HEK293 (cell line): Measurements from ENCODE around the gene CIAO2B.
A peak's percentile ranks its signal among the peaks of the same experiment; 100 is the strongest.

Experiments used
- AEBP2 ChIP-seq: fragments of 450-650 bp; formaldehyde crosslinking; IDR thresholded peaks from 2 replicates; pipeline ENCODE4 v1.5.1; 2016; ENCODE audit warnings: missing biosample characterization, missing genetic modification characterization, borderline replicate concordance
- FEZF1 ChIP-seq: fragments of 450-650 bp; formaldehyde crosslinking; IDR thresholded peaks from 2 replicates; pipeline ENCODE4 v1.5.1; 2016; ENCODE audit warnings: missing biosample characterization, missing genetic modification characterization
- GFI1B ChIP-seq: fragments of 450-650 bp; formaldehyde crosslinking; IDR thresholded peaks from 2 replicates; pipeline ENCODE4 v1.5.1; 2016; ENCODE audit warnings: missing biosample characterization, missing genetic modification characterization
- GLI2 ChIP-seq: fragments of 450-650 bp; formaldehyde crosslinking; IDR thresholded peaks from 2 replicates; pipeline ENCODE4; 2017; ENCODE audit warnings: missing biosample characterization, missing genetic modification characterization, low read depth, borderline replicate concordance
- HOXD13 ChIP-seq: sonication (generic); formaldehyde crosslinking; IDR thresholded peaks from 2 replicates; pipeline ENCODE4 v1.8.0; 2022; ENCODE audit warnings: missing genetic modification reagents, borderline replicate concordance
- KLF17 ChIP-seq: fragments of 450-650 bp; formaldehyde crosslinking; IDR thresholded peaks from 2 replicates; pipeline ENCODE4 v1.5.1; 2016; ENCODE audit warnings: missing biosample characterization, missing genetic modification characterization
- OSR2 ChIP-seq: fragments of 450-650 bp; formaldehyde crosslinking; IDR thresholded peaks from 2 replicates; pipeline ENCODE4 v1.5.1; 2016; ENCODE audit warnings: missing biosample characterization, missing genetic modification characterization
- REPIN1 ChIP-seq: fragments of 450-650 bp; formaldehyde crosslinking; IDR thresholded peaks from 2 replicates; pipeline ENCODE4 v1.5.1; 2017; ENCODE audit warnings: missing biosample characterization, missing genetic modification characterization, low read depth
- SALL2 ChIP-seq: fragments of 450-650 bp; formaldehyde crosslinking; IDR thresholded peaks from 2 replicates; pipeline ENCODE4 v1.5.0; 2017; ENCODE audit warnings: missing biosample characterization, mild to moderate bottlenecking, missing genetic modification characterization, borderline replicate concordance
- YY1 ChIP-seq: fragments of 450-650 bp; formaldehyde crosslinking; IDR thresholded peaks from 2 replicates; pipeline ENCODE4 v1.5.1; 2018; ENCODE audit warnings: missing biosample characterization, missing genetic modification characterization
- ZBTB17 ChIP-seq: fragments of 450-650 bp; formaldehyde crosslinking; IDR thresholded peaks from 2 replicates; pipeline ENCODE4 v1.5.1; 2016; ENCODE audit warnings: missing biosample characterization, missing genetic modification characterization
- ZBTB21 ChIP-seq: fragments of 450-650 bp; formaldehyde crosslinking; IDR thresholded peaks from 2 replicates; pipeline ENCODE4 v1.5.1; 2017; ENCODE audit warnings: missing biosample characterization, missing genetic modification characterization
- ZBTB26 ChIP-seq: fragments of 450-650 bp; formaldehyde crosslinking; optimal IDR thresholded peaks from 2 replicates; pipeline ENCODE3; 2016; ENCODE audit warnings: missing biosample characterization, mild to moderate bottlenecking, missing genetic modification characterization
- ZBTB49 ChIP-seq: fragments of 450-650 bp; formaldehyde crosslinking; IDR thresholded peaks from 2 replicates; pipeline ENCODE4 v1.5.1; 2016; ENCODE audit warnings: missing biosample characterization, missing genetic modification characterization, low read depth
- ZNF138 ChIP-seq: fragments of 450-650 bp; formaldehyde crosslinking; IDR thresholded peaks from 2 replicates; pipeline ENCODE4 v1.5.1; 2016; ENCODE audit warnings: missing biosample characterization, missing genetic modification characterization, borderline replicate concordance
- ZNF146 ChIP-seq: fragments of 450-650 bp; formaldehyde crosslinking; IDR thresholded peaks from 2 replicates; pipeline ENCODE4 v1.5.1; 2016; ENCODE audit warnings: missing biosample characterization, missing genetic modification characterization
- ZNF214 ChIP-seq: fragments of 450-650 bp; formaldehyde crosslinking; IDR thresholded peaks from 2 replicates; pipeline ENCODE4 v1.5.1; 2017; ENCODE audit warnings: missing biosample characterization, mild to moderate bottlenecking, missing genetic modification characterization, borderline replicate concordance
- ZNF362 ChIP-seq: fragments of 450-650 bp; formaldehyde crosslinking; IDR thresholded peaks from 2 replicates; pipeline ENCODE4 v1.5.1; 2016; ENCODE audit warnings: missing biosample characterization, missing genetic modification characterization
- ZNF394 ChIP-seq: fragments of 450-650 bp; formaldehyde crosslinking; IDR thresholded peaks from 2 replicates; pipeline ENCODE4 v1.5.1; 2016; ENCODE audit warnings: missing biosample characterization, missing genetic modification characterization, mild to moderate bottlenecking, moderate library complexity, borderline replicate concordance
- ZNF404 ChIP-seq: fragments of 450-650 bp; formaldehyde crosslinking; IDR thresholded peaks from 2 replicates; pipeline ENCODE4 v1.5.1; 2017; ENCODE audit warnings: missing biosample characterization, missing genetic modification characterization
- ZNF473 ChIP-seq: fragments of 450-650 bp; formaldehyde crosslinking; IDR thresholded peaks from 2 replicates; pipeline ENCODE4 v1.5.1; 2017; ENCODE audit warnings: missing biosample characterization, missing genetic modification characterization
- ZNF501 ChIP-seq: fragments of 450-650 bp; formaldehyde crosslinking; IDR thresholded peaks from 2 replicates; pipeline ENCODE4 v1.5.1; 2016; ENCODE audit warnings: missing biosample characterization, missing genetic modification characterization
- ZNF544 ChIP-seq: fragments of 450-650 bp; formaldehyde crosslinking; IDR thresholded peaks from 2 replicates; pipeline ENCODE4 v1.5.0; 2017; ENCODE audit warnings: missing biosample characterization, missing genetic modification characterization
- ZNF549 ChIP-seq: fragments of 450-650 bp; IDR thresholded peaks from 2 replicates; pipeline ENCODE4 v1.5.1; 2018; ENCODE audit warnings: missing biosample characterization, missing genetic modification characterization, mild to moderate bottlenecking, inconsistent platforms, moderate library complexity
- ZNF560 ChIP-seq: fragments of 450-650 bp; formaldehyde crosslinking; IDR thresholded peaks from 2 replicates; pipeline ENCODE4 v1.5.1; 2017; ENCODE audit warnings: missing biosample characterization, missing genetic modification characterization, borderline replicate concordance
- ZNF585B ChIP-seq: fragments of 450-650 bp; formaldehyde crosslinking; IDR thresholded peaks from 2 replicates; pipeline ENCODE4 v1.5.1; 2016; ENCODE audit warnings: missing biosample characterization, missing genetic modification characterization
- ZNF701 ChIP-seq: fragments of 450-650 bp; formaldehyde crosslinking; IDR thresholded peaks from 2 replicates; pipeline ENCODE4 v1.5.1; 2016; ENCODE audit warnings: missing biosample characterization, missing genetic modification characterization
- ZNF707 ChIP-seq: fragments of 450-650 bp; formaldehyde crosslinking; IDR thresholded peaks from 2 replicates; pipeline ENCODE4 v1.5.1; 2016; ENCODE audit warnings: missing biosample characterization, missing genetic modification characterization
- ZNF792 ChIP-seq: fragments of 450-650 bp; formaldehyde crosslinking; IDR thresholded peaks from 2 replicates; pipeline ENCODE4 v1.5.1; 2016; ENCODE audit warnings: missing biosample characterization, missing genetic modification characterization
- ZNF830 ChIP-seq: fragments of 450-650 bp; IDR thresholded peaks from 2 replicates; pipeline ENCODE4 v1.5.0; 2018; ENCODE audit warnings: missing biosample characterization, missing genetic modification characterization, low read depth, mild to moderate bottlenecking, moderate library complexity
- ZXDB ChIP-seq: fragments of 450-650 bp; formaldehyde crosslinking; IDR thresholded peaks from 2 replicates; pipeline ENCODE4 v1.5.1; 2016; ENCODE audit warnings: missing biosample characterization, missing genetic modification characterization

CIAO2B gene

GRCh38 chr16:66934138-66934838, at the start of gene CIAO2B (continued):
- TF ChIP-seq OSR2 (tag by site-specific recombination) (no peak), FEZF1 (tag by site-specific recombination) (no peak), ZNF146 (tag by site-specific recombination) (no peak; the same call in 1 of the 2 replicates), ZNF585B (tag by site-specific recombination) (no peak), ZNF138 (no peak), SALL2 (tag by site-specific recombination) (no peak), ZNF501 (peak; percentile 70; the same call in 1 of the 2 replicates), ZNF701 (tag by site-specific recombination) (no peak), REPIN1 (tag by site-specific recombination) (no peak; the same call in 1 of the 2 replicates), ZNF549 (no peak), ZNF560 (tag by site-specific recombination) (no peak), GLI2 (tag by site-specific recombination) (no peak), ZNF830 (tag by site-specific recombination) (no peak), ZNF394 (tag by site-specific recombination) (peak; percentile 80), ZBTB21 (tag by site-specific recombination) (no peak), AEBP2 (tag by site-specific recombination) (no peak), ZBTB17 (tag by site-specific recombination) (peak; percentile 71; the same call in 1 of the 2 replicates), YY1 (no peak), ZNF544 (tag by site-specific recombination) (no peak), ZNF473 (tag by site-specific recombination) (no peak), ZNF362 (tag by site-specific recombination) (no peak), ZXDB (tag by site-specific recombination) (peak; percentile 86), GFI1B (no peak), ZBTB26 (tag by site-specific recombination) (peak; percentile 91), HOXD13 (no peak), ZBTB49 (tag by site-specific recombination) (no peak), ZNF707 (tag by site-specific recombination) (no peak), ZNF792 (tag by site-specific recombination) (no peak), ZNF404 (no peak), KLF17 (tag by site-specific recombination) (peak; percentile 21; the same call in 1 of the 2 replicates), ZNF214 (no peak)
